GM19467 (cell line): Measurements from ENCODE around the gene UGT1A1.

Experiments used
- ATAC-seq: cut with Tn5 transposase; IDR thresholded peaks from one replicate; pipeline ENCODE4 v1.9.1; 2021; ENCODE audit warnings: mild to moderate bottlenecking, moderate library complexity; ENCODE audit not compliant: unreplicated experiment

UGT1A1 gene

GRCh38 chr2:233814056-233814835, 54.2 kb downstream of the UGT1A1 start:
- ATAC-seq: no peak

GRCh38 chr2:233815861-233816260, 55.8 kb downstream of the UGT1A1 start:
- no peak for ATAC-seq

- ATAC-seq: no peak
Measured at GRCh38 chr2:233816334-233816733, 56.3 kb downstream of the UGT1A1 start.

GRCh38 chr2:233816771-233817170, 56.7 kb downstream of the UGT1A1 start:
- ATAC-seq: no peak

GRCh38 chr2:233817361-233817911, 57.4 kb downstream of the UGT1A1 start:
- no peak for ATAC-seq

- ATAC-seq: no peak
Measured at GRCh38 chr2:233817995-233818638, 58.0 kb downstream of the UGT1A1 start.

GRCh38 chr2:233818639-233819621, 58.9 kb downstream of the UGT1A1 start:
- ATAC-seq: no peak

- ATAC-seq: no peak
Measured at GRCh38 chr2:233819884-233820773, 60.1 kb downstream of the UGT1A1 start.

GRCh38 chr2:233820774-233821105, 60.7 kb downstream of the UGT1A1 start:
- no peak for ATAC-seq

- ATAC-seq: no peak
Measured at GRCh38 chr2:233821196-233821595, 61.1 kb downstream of the UGT1A1 start.

- no peak for ATAC-seq
Measured at GRCh38 chr2:233821709-233822100, 61.6 kb downstream of the UGT1A1 start.

GRCh38 chr2:233822101-233822771, 62.2 kb downstream of the UGT1A1 start:
- no peak for ATAC-seq
